CD4-positive, CD25-positive, alpha-beta regulatory T cell (primary cell): ENCODE data around the gene ARL4A. TPM values are rescaled to one million over a fixed set of nuclear protein-coding genes. Genes with fewer than 3 reads are reported as not detected.

Experiments used
- polyA plus RNA-seq, 4 donors: library from polyadenylated mRNA; unstranded; fragments of 300-500 nt; fragmentation: Illumina TruSeq; gene quantifications; one replicate each; pipeline ENCODE4 v1.2.3, GENCODE V29; 2021
- total RNA-seq: library from RNA; stranded (reverse); gene quantifications from one replicate; pipeline ENCODE4 v1.2.3, GENCODE V29; 2022

ARL4A gene
- total and polyA plus RNA-seq, 5 donors from 2014 or later: 28.6 to 52.0 (median 34.1) TPM

Other genes with a start within 250 kb of the ARL4A start
- gene SCIN, start 116.9 kb upstream of the ARL4A start, total RNA-seq: not detected
- gene SCIN, start 116.9 kb upstream of the ARL4A start, polyA plus RNA-seq: under 1 TPM in 2 of 4 donors, not detected in 2; 0.22 to 0.31 TPM